ENCODE data around the gene ODAD4.

DNA sequence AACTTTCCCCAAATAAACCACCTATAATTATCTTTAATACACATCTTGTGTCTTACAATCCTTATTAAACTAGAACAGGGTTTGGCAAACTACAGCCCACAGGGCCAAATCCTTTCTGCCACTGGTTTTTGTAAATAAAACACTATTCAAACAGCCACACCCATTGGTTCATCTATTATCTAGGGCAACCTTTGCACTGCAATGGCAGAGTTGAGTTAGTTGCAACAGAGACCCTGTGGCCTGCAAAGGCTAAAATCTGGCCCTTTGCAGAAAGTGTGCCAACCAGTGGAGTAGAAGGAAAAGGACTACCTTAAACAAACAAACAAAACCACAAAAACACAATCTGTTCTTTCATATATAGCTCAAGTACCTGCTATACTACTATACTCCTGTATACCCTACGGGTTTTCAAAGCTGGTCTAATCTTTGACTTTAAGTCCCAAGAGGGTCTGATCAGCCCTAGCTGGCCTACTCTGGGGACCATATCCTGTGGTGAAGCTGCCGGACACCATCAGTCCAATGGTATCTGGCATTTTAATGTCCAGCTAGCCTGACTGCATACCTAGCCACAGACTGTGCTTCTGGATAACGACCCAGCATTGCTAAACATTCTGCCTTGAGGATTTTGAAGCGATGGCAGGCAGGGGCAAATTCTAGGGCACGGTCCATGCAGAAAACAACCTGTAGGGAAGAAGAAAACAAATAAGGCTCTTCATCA lies 59.4 kb downstream of the ODAD4 start:
- TF ChIP-seq, protein P1, sequence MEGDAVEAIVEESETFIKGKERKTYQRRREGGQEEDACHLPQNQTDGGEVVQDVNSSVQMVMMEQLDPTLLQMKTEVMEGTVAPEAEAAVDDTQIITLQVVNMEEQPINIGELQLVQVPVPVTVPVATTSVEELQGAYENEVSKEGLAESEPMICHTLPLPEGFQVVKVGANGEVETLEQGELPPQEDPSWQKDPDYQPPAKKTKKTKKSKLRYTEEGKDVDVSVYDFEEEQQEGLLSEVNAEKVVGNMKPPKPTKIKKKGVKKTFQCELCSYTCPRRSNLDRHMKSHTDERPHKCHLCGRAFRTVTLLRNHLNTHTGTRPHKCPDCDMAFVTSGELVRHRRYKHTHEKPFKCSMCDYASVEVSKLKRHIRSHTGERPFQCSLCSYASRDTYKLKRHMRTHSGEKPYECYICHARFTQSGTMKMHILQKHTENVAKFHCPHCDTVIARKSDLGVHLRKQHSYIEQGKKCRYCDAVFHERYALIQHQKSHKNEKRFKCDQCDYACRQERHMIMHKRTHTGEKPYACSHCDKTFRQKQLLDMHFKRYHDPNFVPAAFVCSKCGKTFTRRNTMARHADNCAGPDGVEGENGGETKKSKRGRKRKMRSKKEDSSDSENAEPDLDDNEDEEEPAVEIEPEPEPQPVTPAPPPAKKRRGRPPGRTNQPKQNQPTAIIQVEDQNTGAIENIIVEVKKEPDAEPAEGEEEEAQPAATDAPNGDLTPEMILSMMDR (conservative IDR thresholded peaks at IDR 0.05; ENCODE audit: low read length), result no peak
- no peak for TF ChIP-seq EZH2phosphoT487 (IDR thresholded peaks at IDR 0.05; ENCODE audit: borderline replicate concordance, low read depth, low read length)
